Adrenal gland (tissue), 12 donors: ENCODE results near the gene ANXA4. TPM values are rescaled to one million over a fixed set of nuclear protein-coding genes. Genes with fewer than 3 reads are reported as not detected.

Source experiments
- DNase-seq, 7 donors: peaks; one replicate each; pipeline ENCODE4 v3.0.0-alpha.2; 2019 to 2020
- H3K27ac ChIP-seq, 5 donors: fragments of 200-600 bp; sonication (generic) in 4 of 5; 1 replicate in 3 of 5; 2 replicates in 2 of 5; pipeline versions ENCODE4 v1.5.1 to v1.8.0; 2016 to 2020; ENCODE audit warnings: mild to moderate bottlenecking in 1 of 5
- H3K27me3 ChIP-seq: fragments of 200-600 bp; 2 replicates; pipeline ENCODE4 v1.8.0; 2021
- H3K36me3 ChIP-seq, 2 donors: fragments of 200-600 bp; replicated peaks in 1 of 2; 1 replicate in 1 of 2; 2 replicates in 1 of 2; pipeline versions ENCODE4 v1.5.1 to v1.8.0; 2018 to 2022
- H3K4me1 ChIP-seq, 2 donors: fragments of 200-600 bp; replicated peaks in 1 of 2; 1 replicate in 1 of 2; 2 replicates in 1 of 2; pipeline versions ENCODE4 v1.5.1 to v1.8.0; 2018 to 2021
- H3K4me3 ChIP-seq, 4 donors: fragments of 200-600 bp; sonication (generic) in 3 of 4; one replicate each; pipeline ENCODE4 v1.5.1; 2016 to 2018
- H3K9me3 ChIP-seq, 3 donors: fragments of 200-600 bp; sonication (generic) in 1 of 3; replicated peaks in 1 of 3; 1 replicate in 2 of 3; 2 replicates in 1 of 3; pipeline versions ENCODE4 v1.5.1 to v1.8.0; 2016 to 2021
- CTCF ChIP-seq, 6 experiments: fragments of 450-650 bp in 4 of 6; fragments of 200-600 bp in 2 of 6; sonication (generic) in 1 of 6; IDR thresholded peaks; 1 replicate in 5 of 6; 2 replicates in 1 of 6; pipeline versions ENCODE4 v1.5.1 to v1.8.0; 2016 to 2021; ENCODE audit warnings: antibody characterized with exemption in 6 of 6, mild to moderate bottlenecking in 2 of 6, moderate library complexity in 1 of 6
- POLR2A ChIP-seq, 2 donors: fragments of 450-650 bp; IDR thresholded peaks; one replicate each; pipeline ENCODE4 v1.6.1; 2017; ENCODE audit warnings: antibody characterized with exemption in 2 of 2, mild to moderate bottlenecking in 2 of 2, moderate library complexity in 1 of 2
- WGBS, 4 donors: extraction: QIAGEN DNeasy Blood & Tissue Kit in 2 of 4; methylation state at CpG; one replicate each; pipeline versions ENCODE4 v1.1.5 to v1.1.7; 2013 to 2017; 5-methylcytosine and 5-hydroxymethylcytosine counted together
- intact Hi-C, 2 donors: fragments of 100-400 bp; cut with DNase I; formaldehyde crosslinking; loops; one replicate each; pipeline versions ENCODE4 v1.14.1 to v1.15.0; 2022 to 2023
- polyA plus RNA-seq, 3 donors: library from polyadenylated mRNA; stranded (reverse); fragments of 200-250 nt in 2 of 3; fragments of 350-450 nt in 1 of 3; fragmentation: Illumina TruSeq in 1 of 3; extraction: RNeasy Lipid Tissue Mini Kit (QIAGEN cat#74804) in 1 of 3; gene quantifications; one replicate each; pipeline ENCODE4 v1.2.3, GENCODE V29; 2013 to 2014
- total RNA-seq, 9 donors: library from RNA; depleted of rRNA in 4 of 9; stranded (reverse); fragments of >200 nt in 4 of 9; fragments of 120-200 nt in 1 of 9; fragmentation: NEBNext Ultra II Directional in 1 of 9; extraction: Animal tissue kit (Norgen Biotek cat#: 25700) in 1 of 9; gene quantifications; one replicate each; pipeline versions ENCODE4 v1.1.0 to v1.2.4, GENCODE V29; 2013 to 2023
- donor health status: healthy with polysubstance abuse.
- donor health status: Bipolar disorder and iron deficiency.
- donor health status: DM: yes; HTN: yes; CAD: no.
- donor health status: DM: no; HTN: no; CAD: no.
- donor health status: DM: no; HTN: no; CAD: no.
- donor health status: DM: yes; HTN: yes; CAD: no.

The ANXA4 gene
- total and polyA plus RNA-seq, 12 donors = 20.6 to 57.4 (median 33.1) TPM

GRCh38 chr2:69817729-69818501, 76.0 kb downstream of the ANXA4 start:
- Histone ChIP-seq H3K9me3 (no peaks in the 10 kb centered on the region), H3K36me3 (no peaks in the 10 kb centered on the region), H3K27ac (no peak overlapping the region), H3K27me3 (no peaks in the 10 kb centered on the region), H3K4me1 (no peaks in the 10 kb centered on the region), H3K4me3 (no peak overlapping the region)
- DNase-seq = no peak
- WGBS, 4 donors = 81 to 93% (median 87%) methylated on average over 4 of the region's 4 CpGs
- TF ChIP-seq CTCF (IDR thresholded peaks at IDR 0.05) = no peak
- no peak for TF ChIP-seq POLR2A (IDR thresholded peaks at IDR 0.05)
- intact Hi-C loops = loop anchor here (2.0 to 10.0 kb wide), 3 partner anchors 93 to 253 kb away; no protein-coding TSS in a partner anchor

GRCh38 chr2:69827796-69828540, 86.0 kb downstream of the ANXA4 start:
- intact Hi-C loops = no loop called here
- peaks cover 3 to 15% of the 10 kb centered on the region in 2 donors for H3K4me1 ChIP-seq
- peak in 1 of 7 donors; percentile 53 for DNase-seq
- no peak overlapping the region for H3K27ac ChIP-seq
- no peaks in the 10 kb centered on the region for H3K9me3 ChIP-seq
- 88 to 92% (median 90%) methylated on average over 8 to 9 of the region's 9 CpGs for WGBS, 4 donors
- no peaks in the 10 kb centered on the region for H3K36me3 ChIP-seq
- H3K27me3 ChIP-seq = no peaks in the 10 kb centered on the region
- no peak overlapping the region for H3K4me3 ChIP-seq
- no peak for TF ChIP-seq CTCF (IDR thresholded peaks at IDR 0.05)

GRCh38 chr2:69828938-69829255, 87.0 kb downstream of the ANXA4 start:
- peak in 1 of 6 experiments; percentile 24 for TF ChIP-seq CTCF (IDR thresholded peaks at IDR 0.05)
- TF ChIP-seq POLR2A (IDR thresholded peaks at IDR 0.05) = no peak
- Histone ChIP-seq H3K27ac (peak overlapping the region; percentile 80 to 94 (median 84)), H3K4me1 (peaks cover 3 to 15% of the 10 kb centered on the region in 2 donors), H3K36me3 (no peaks in the 10 kb centered on the region), H3K4me3 (peak overlapping the region; percentile 4 to 90 (median 80)), H3K27me3 (no peaks in the 10 kb centered on the region), H3K9me3 (no peaks in the 10 kb centered on the region)
- intact Hi-C loops = no loop called here
- DNase-seq = no peak
- 4 to 7% (median 6%) methylated on average over 5 to 7 of the region's 7 CpGs for WGBS, 4 donors

- H3K9me3 ChIP-seq = no peaks in the 10 kb centered on the region
- WGBS, 4 donors = 0 to 1% (median 0%) methylated on average over 18 to 74 of the region's 74 CpGs
- no peaks in the 10 kb centered on the region for H3K36me3 ChIP-seq
- H3K27me3 ChIP-seq = no peaks in the 10 kb centered on the region
- peak within 1 kb of the TSS; percentile 76 to 97 (median 86) for H3K4me3 ChIP-seq
- peak; percentile 96 to 99 (median 98) for DNase-seq
- H3K4me1 ChIP-seq = peaks cover 3 to 15% of the 10 kb centered on the region in 2 donors
- H3K27ac ChIP-seq = peak within 1 kb of the TSS; percentile 80 to 94 (median 84)
- intact Hi-C loops = no loop called here
- TF ChIP-seq CTCF (IDR thresholded peaks at IDR 0.05) (peak in 1 of 6 experiments; percentile 15), POLR2A (IDR thresholded peaks at IDR 0.05) (peak; percentile 41 to 92)
These were observed 87.5 kb downstream of the ANXA4 start, which contains the start of gene GMCL1 for GRCh38 chr2:69829256-69830044. Gene GMCL1, plus strand, starts transcription at chr2:69829660. Its CDS starts 233 bp downstream, at chr2:69829893.
